SU-DHL-6 (cell line): ENCODE data around the gene MUC5AC.

Experiments used
- CTCF ChIP-seq: fragments of 200-600 bp; sonication (generic); IDR thresholded peaks from one replicate; pipeline ENCODE4 v1.5.1; 2017; ENCODE audit warnings: antibody characterized with exemption, mild to moderate bottlenecking, low read length, moderate library complexity; ENCODE audit not compliant: insufficient read depth, poor library complexity, severe bottlenecking
- EZH2phosphoT487 ChIP-seq: fragments of 200-600 bp; sonication (generic), shearing (Covaris generic); conservative IDR thresholded peaks from 2 replicates; pipeline ENCODE4 v1.6.1; 2018; ENCODE audit warnings: mild to moderate bottlenecking, antibody characterized with exemption, low read length, moderate library complexity, mixed read lengths

DNA sequence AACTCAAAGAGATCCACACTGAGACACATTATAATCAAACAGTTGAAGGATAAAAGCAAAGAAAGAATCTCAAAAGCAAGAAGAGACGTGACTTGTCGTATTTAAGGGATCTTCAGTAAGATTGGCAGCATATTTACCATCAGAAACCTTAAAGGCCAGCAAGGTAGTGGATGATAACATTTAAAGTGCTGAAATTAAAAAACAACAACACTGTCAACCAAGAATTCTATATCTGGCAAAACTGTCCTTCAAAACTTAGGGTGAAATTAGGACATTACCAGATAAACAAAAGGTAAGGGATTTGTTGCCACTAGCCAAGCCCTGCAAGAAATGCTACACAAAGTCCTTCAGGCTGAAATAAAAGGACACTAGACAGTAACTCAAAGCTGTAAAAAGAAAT is 54.1 kb downstream of the MUC5AC start:
- TF ChIP-seq CTCF, result no peak
- no peak for TF ChIP-seq EZH2phosphoT487
